ENCODE data around the gene ADARB2.

ADARB2 gene

DNA sequence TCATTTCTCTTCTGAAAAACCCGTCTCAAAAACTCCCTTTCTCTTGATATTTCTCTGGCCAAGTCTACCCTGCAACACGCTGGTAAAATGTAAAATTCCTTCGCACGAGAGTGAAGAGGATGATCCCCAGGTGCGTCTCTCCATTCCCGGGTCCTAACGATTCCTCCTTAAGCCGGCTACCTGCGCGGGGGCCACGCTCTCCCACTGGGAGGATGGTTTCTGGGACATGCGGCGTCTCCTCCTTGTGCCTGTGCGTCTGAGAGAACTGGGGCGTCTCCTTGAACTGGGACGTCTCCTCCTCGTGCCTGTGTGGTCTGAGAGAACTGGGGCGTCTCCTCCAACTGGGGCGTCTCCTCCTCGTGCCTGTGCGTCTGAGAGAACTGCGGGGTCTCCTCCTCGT is 531.2 kb downstream of the ADARB2 start:
- DNase-seq (ENCODE audit: low read depth) = no peak
- no peak overlapping the region for H3K4me3 ChIP-seq (ENCODE audit: control insufficient read depth, low read depth, low read length)
- no peak for TF ChIP-seq CTCF (IDR thresholded peaks at IDR 0.05; ENCODE audit: control insufficient read depth, insufficient read depth, low read depth, low read length, missing control alignments)

- DNase-seq (ENCODE audit: low read depth) = no peak
- TF ChIP-seq CTCF (IDR thresholded peaks at IDR 0.05; ENCODE audit: control insufficient read depth, insufficient read depth, low read depth, low read length, missing control alignments) = no peak
- H3K4me3 ChIP-seq (ENCODE audit: control insufficient read depth, low read depth, low read length) = no peak overlapping the region
These were observed 531.8 kb downstream of the ADARB2 start for GRCh38 chr10:1205450-1206030.

- H3K4me3 ChIP-seq (ENCODE audit: control insufficient read depth, low read depth, low read length) = no peak overlapping the region
- no peak for TF ChIP-seq CTCF (IDR thresholded peaks at IDR 0.05; ENCODE audit: control insufficient read depth, insufficient read depth, low read depth, low read length, missing control alignments)
- DNase-seq (ENCODE audit: low read depth) = no peak
These were observed 532.6 kb downstream of the ADARB2 start for GRCh38 chr10:1204434-1205326.

GRCh38 chr10:1203704-1204103 is 533.6 kb downstream of the ADARB2 start:
- H3K4me3 ChIP-seq (ENCODE audit: control insufficient read depth, low read depth, low read length) = no peak overlapping the region
- no peak for TF ChIP-seq CTCF (IDR thresholded peaks at IDR 0.05; ENCODE audit: control insufficient read depth, insufficient read depth, low read depth, low read length, missing control alignments)
- no peak for DNase-seq (ENCODE audit: low read depth)

DNA sequence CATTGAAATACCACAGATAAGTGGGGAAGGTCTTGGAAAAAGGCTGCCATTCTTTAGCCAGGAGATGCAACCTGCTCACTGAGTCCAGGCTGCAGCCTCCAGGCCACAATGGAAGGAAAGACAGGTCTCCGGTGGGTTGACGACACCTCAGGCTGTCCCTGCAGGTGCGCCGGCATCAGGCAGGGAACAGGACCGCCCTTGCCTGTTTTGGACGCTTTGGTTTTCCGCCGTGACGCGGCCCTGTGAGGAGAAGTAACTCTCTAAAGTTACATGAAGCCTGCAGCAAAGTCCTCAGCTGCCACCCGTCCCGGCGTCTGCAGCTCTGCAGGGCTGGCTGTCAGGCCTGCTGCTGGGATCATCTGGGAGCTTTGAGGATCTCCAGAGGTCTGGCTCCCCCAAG is 534.1 kb downstream of the ADARB2 start:
- H3K4me3 ChIP-seq (ENCODE audit: control insufficient read depth, low read depth, low read length) = no peak overlapping the region
- DNase-seq (ENCODE audit: low read depth) = no peak
- TF ChIP-seq CTCF (IDR thresholded peaks at IDR 0.05; ENCODE audit: control insufficient read depth, insufficient read depth, low read depth, low read length, missing control alignments) = no peak

DNA sequence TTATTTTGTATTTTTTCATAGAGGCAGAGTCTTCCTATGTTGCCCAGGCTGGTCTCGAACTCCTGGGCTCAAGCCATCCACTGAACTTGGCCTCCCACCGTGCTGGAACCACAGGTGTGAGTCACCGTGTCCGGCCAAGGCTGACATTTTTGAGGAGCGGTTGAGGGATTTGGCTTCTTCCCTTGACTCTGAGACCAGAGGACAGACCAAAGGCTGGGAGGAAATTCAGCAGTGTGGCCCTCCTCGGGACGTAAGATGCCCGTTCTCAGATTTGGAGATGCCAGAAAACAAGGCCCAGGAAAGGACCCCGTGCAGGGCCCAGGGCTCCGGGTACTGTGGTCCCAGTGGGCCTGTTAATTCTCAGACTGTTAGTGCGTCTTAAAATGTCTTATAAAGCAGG is 535.0 kb downstream of the ADARB2 start:
- H3K4me3 ChIP-seq (ENCODE audit: control insufficient read depth, low read depth, low read length) = no peak overlapping the region
- no peak for DNase-seq (ENCODE audit: low read depth)
- TF ChIP-seq CTCF (IDR thresholded peaks at IDR 0.05; ENCODE audit: control insufficient read depth, insufficient read depth, low read depth, low read length, missing control alignments) = no peak

Data from AG09309 (cell line).